Measurements from ENCODE around the gene PHLPP1. TPM values are rescaled to one million over a fixed set of nuclear protein-coding genes. Genes with fewer than 3 reads are reported as not detected.
A peak's percentile ranks its signal among the peaks of the same experiment; 100 is the strongest.
"Not testable (repeated sequence)": the region's sequence is repeated elsewhere in the genome, so short reads cannot be mapped to it uniquely, and the experiment has no call there.

PHLPP1 gene
- total RNA-seq, 5 donors from 2014 or later (not counting 1 experiment from before 2014, with no cell fraction given), result 6.9 to 11.5 (median 7.4) TPM

- H3K9me3 Mint-ChIP-seq; H3K4me1 ChIP-seq (ENCODE audit: control insufficient read depth in 1 of 2, extremely low read depth in 1 of 2, insufficient read depth in 2 of 2, low read length in 2 of 2); ATAC-seq (replicated peaks in 1 of 4); H3K27me3 Mint-ChIP-seq; DNase-seq; H3K36me3 ChIP-seq (ENCODE audit: control insufficient read depth in 2 of 2, extremely low read depth in 1 of 2, insufficient read depth in 1 of 2, low read length in 1 of 2); H3K4me3 Mint-ChIP-seq; H3K27ac ChIP-seq (ENCODE audit: low read length); H3K27me3 ChIP-seq (replicated peaks in 1 of 2; ENCODE audit: control insufficient read depth in 2 of 2, extremely low read depth in 1 of 2, insufficient read depth in 2 of 2, low read length in 1 of 2); H3K36me3 Mint-ChIP-seq; H3K27ac Mint-ChIP-seq; H3K4me3 ChIP-seq (ENCODE audit: control insufficient read depth in 1 of 2, extremely low read depth in 1 of 2, low read length in 1 of 2); H3K9me3 ChIP-seq; H3K4me1 Mint-ChIP-seq; POLR2A ChIA-PET: not testable (repeated sequence)
- CTCF ChIA-PET, result interaction anchor here in 1 of 2 donors (0.8 kb wide), 1 partner anchor 21 kb away, joined by 5 read pairs; no protein-coding TSS in a partner anchor
- 94% methylated on average over 3 of the region's 8 CpGs for WGBS (ENCODE audit: insufficient coverage)
Observed at GRCh38 chr18:62706879-62707278, 8.5 kb upstream of the PHLPP1 start.

- H3K27ac Mint-ChIP-seq; H3K36me3 Mint-ChIP-seq; H3K36me3 ChIP-seq (ENCODE audit: control insufficient read depth in 2 of 2, extremely low read depth in 1 of 2, insufficient read depth in 1 of 2, low read length in 1 of 2); H3K4me3 Mint-ChIP-seq; DNase-seq; CTCF ChIA-PET; H3K27ac ChIP-seq (ENCODE audit: low read length); ATAC-seq (replicated peaks in 1 of 4); H3K4me3 ChIP-seq (ENCODE audit: control insufficient read depth in 1 of 2, extremely low read depth in 1 of 2, low read length in 1 of 2); H3K9me3 Mint-ChIP-seq; H3K27me3 ChIP-seq (replicated peaks in 1 of 2; ENCODE audit: control insufficient read depth in 2 of 2, extremely low read depth in 1 of 2, insufficient read depth in 2 of 2, low read length in 1 of 2); H3K4me1 Mint-ChIP-seq; POLR2A ChIA-PET; H3K4me1 ChIP-seq (ENCODE audit: control insufficient read depth in 1 of 2, extremely low read depth in 1 of 2, insufficient read depth in 2 of 2, low read length in 2 of 2); H3K27me3 Mint-ChIP-seq; H3K9me3 ChIP-seq: not testable (repeated sequence)
- WGBS (ENCODE audit: insufficient coverage), result 100% methylated on average over 7 of the region's 11 CpGs
Observed at GRCh38 chr18:62709908-62710307, 5.4 kb upstream of the PHLPP1 start.

- Histone ChIP-seq H3K36me3 (ENCODE audit: control insufficient read depth in 2 of 2, extremely low read depth in 1 of 2, insufficient read depth in 1 of 2, low read length in 1 of 2) (no peaks in the 10 kb centered on the region), H3K4me3 (ENCODE audit: control insufficient read depth in 1 of 2, extremely low read depth in 1 of 2, low read length in 1 of 2) (no peak overlapping the region), H3K9me3 (no peaks in the 10 kb centered on the region), H3K27me3 (replicated peaks in 1 of 2; ENCODE audit: control insufficient read depth in 2 of 2, extremely low read depth in 1 of 2, insufficient read depth in 2 of 2, low read length in 1 of 2) (no peaks in the 10 kb centered on the region), H3K27ac (ENCODE audit: low read length) (no peak overlapping the region), H3K4me1 (ENCODE audit: control insufficient read depth in 1 of 2, extremely low read depth in 1 of 2, insufficient read depth in 2 of 2, low read length in 2 of 2) (peaks cover 0 to 6% of the 10 kb centered on the region in 2 experiments)
- peaks cover 6 to 7% (median 7%) of the 10 kb centered on the region in 3 donors for H3K4me1 Mint-ChIP-seq
- ChIA-PET CTCF (interaction anchor here (0.9 to 1.2 kb wide), 2 partner anchors 13 to 272 kb away, joined by 4 read pairs; no protein-coding TSS in a partner anchor), POLR2A (no interaction called here)
- no peak overlapping the region for H3K4me3 Mint-ChIP-seq
- DNase-seq, result no peak
- no peak overlapping the region for H3K27ac Mint-ChIP-seq
- no peaks in the 10 kb centered on the region for H3K9me3 Mint-ChIP-seq
- ATAC-seq (replicated peaks in 1 of 4), result no peak
- H3K27me3 Mint-ChIP-seq, result peaks cover 3 to 4% of the 10 kb centered on the region in 2 donors
- H3K36me3 Mint-ChIP-seq, result no peaks in the 10 kb centered on the region
Observed at GRCh38 chr18:62710417-62710816, 4.9 kb upstream of the PHLPP1 start.

- Mint-ChIP-seq H3K9me3 (no peaks in the 10 kb centered on the region), H3K36me3 (no peaks in the 10 kb centered on the region), H3K4me3 (no peak overlapping the region), H3K27me3 (peaks cover 0 to 4% of the 10 kb centered on the region in 2 donors), H3K4me1 (peaks cover 6 to 7% (median 7%) of the 10 kb centered on the region in 3 donors), H3K27ac (no peak overlapping the region)
- no peaks in the 10 kb centered on the region for H3K27me3 ChIP-seq (replicated peaks in 1 of 2; ENCODE audit: control insufficient read depth in 2 of 2, extremely low read depth in 1 of 2, insufficient read depth in 2 of 2, low read length in 1 of 2)
- 98% methylated on average over 9 of the region's 13 CpGs for WGBS (ENCODE audit: insufficient coverage)
- no peak overlapping the region for H3K27ac ChIP-seq (ENCODE audit: low read length)
- DNase-seq (no peak), ATAC-seq (replicated peaks in 1 of 4) (no peak)
- H3K4me3 ChIP-seq (ENCODE audit: control insufficient read depth in 1 of 2, extremely low read depth in 1 of 2, low read length in 1 of 2), result no peak overlapping the region
- no peaks in the 10 kb centered on the region for H3K36me3 ChIP-seq (ENCODE audit: control insufficient read depth in 2 of 2, extremely low read depth in 1 of 2, insufficient read depth in 1 of 2, low read length in 1 of 2)
- ChIA-PET CTCF (interaction anchor here in 1 of 2 donors (1.2 kb wide), 1 partner anchor 11 kb away, joined by 4 read pairs; no protein-coding TSS in a partner anchor), POLR2A (no interaction called here)
- H3K4me1 ChIP-seq (ENCODE audit: control insufficient read depth in 1 of 2, extremely low read depth in 1 of 2, insufficient read depth in 2 of 2, low read length in 2 of 2), result peaks cover 0 to 8% of the 10 kb centered on the region in 2 experiments
- no peaks in the 10 kb centered on the region for H3K9me3 ChIP-seq
Observed at GRCh38 chr18:62711781-62712180, 3.6 kb upstream of the PHLPP1 start.

- Mint-ChIP-seq H3K4me3 (peak overlapping the region in 1 of 3 donors; percentile 22), H3K9me3 (no peaks in the 10 kb centered on the region), H3K4me1 (peaks cover 22 to 26% (median 25%) of the 10 kb centered on the region in 3 donors), H3K36me3 (no peaks in the 10 kb centered on the region), H3K27me3 (peaks cover 0 to 2% of the 10 kb centered on the region in 2 donors), H3K27ac (no peak overlapping the region)
- CTCF ChIA-PET, result interaction anchor here (0.7 to 0.9 kb wide), 3 partner anchors 16 to 300 kb away, joined by 4 to 10 read pairs (median 4); no protein-coding TSS in a partner anchor
- POLR2A ChIA-PET, result no interaction called here
- DNase-seq (no peak), ATAC-seq (replicated peaks in 1 of 4) (no peak)
- H3K9me3 ChIP-seq, result no peaks in the 10 kb centered on the region
- WGBS (ENCODE audit: insufficient coverage), result 89% methylated on average over 6 of the region's 17 CpGs
- no peak overlapping the region for H3K27ac ChIP-seq (ENCODE audit: low read length)
- H3K4me3 ChIP-seq (ENCODE audit: control insufficient read depth in 1 of 2, extremely low read depth in 1 of 2, low read length in 1 of 2), result no peak overlapping the region
- H3K27me3 ChIP-seq (replicated peaks in 1 of 2; ENCODE audit: control insufficient read depth in 2 of 2, extremely low read depth in 1 of 2, insufficient read depth in 2 of 2, low read length in 1 of 2), result no peaks in the 10 kb centered on the region
- no peaks in the 10 kb centered on the region for H3K36me3 ChIP-seq (ENCODE audit: control insufficient read depth in 2 of 2, extremely low read depth in 1 of 2, insufficient read depth in 1 of 2, low read length in 1 of 2)
- peaks cover 3 to 19% of the 10 kb centered on the region in 2 experiments for H3K4me1 ChIP-seq (ENCODE audit: control insufficient read depth in 1 of 2, extremely low read depth in 1 of 2, insufficient read depth in 2 of 2, low read length in 2 of 2)
Observed at GRCh38 chr18:62713651-62714247, 1.6 kb upstream of the PHLPP1 start.

GRCh38 chr18:62714671-62715435, 488 bp upstream of the PHLPP1 start:
- peak overlapping the region; percentile 88 to 92 (median 89) for H3K4me3 Mint-ChIP-seq
- CTCF ChIA-PET, result interaction anchor here (0.5 to 2.3 kb wide), 26 partner anchors 20 to 1160 kb away, joined by 3 to 26 read pairs (median 4); partner anchors contain the start of genes PIGN (in 1 of the 2) and RELCH (in 1 of the 2)

More at GRCh38 chr18:62714671-62715435, 488 bp upstream of the PHLPP1 start:
- peak; percentile 72 to 81 (median 75) for ATAC-seq (replicated peaks in 1 of 4)
- peaks cover 3 to 19% of the 10 kb centered on the region in 2 experiments for H3K4me1 ChIP-seq (ENCODE audit: control insufficient read depth in 1 of 2, extremely low read depth in 1 of 2, insufficient read depth in 2 of 2, low read length in 2 of 2)
- no peaks in the 10 kb centered on the region for H3K36me3 ChIP-seq (ENCODE audit: control insufficient read depth in 2 of 2, extremely low read depth in 1 of 2, insufficient read depth in 1 of 2, low read length in 1 of 2)
- no peaks in the 10 kb centered on the region for H3K9me3 Mint-ChIP-seq
- peak; percentile 66 to 95 (median 80) for DNase-seq
- peak overlapping the region; percentile 69 to 88 for H3K4me3 ChIP-seq (ENCODE audit: control insufficient read depth in 1 of 2, extremely low read depth in 1 of 2, low read length in 1 of 2)
- H3K27ac Mint-ChIP-seq, result peak overlapping the region; percentile 95 to 96
- 0% methylated on average over 44 of the region's 50 CpGs for WGBS (ENCODE audit: insufficient coverage)
- no peaks in the 10 kb centered on the region for H3K36me3 Mint-ChIP-seq
- POLR2A ChIA-PET, result interaction anchor here (0.5 to 1.0 kb wide), 8 partner anchors 70 to 738 kb away, joined by 3 to 8 read pairs (median 4); partner anchors contain the start of genes PIGN (in 1 of the 2), RELCH (in 1 of the 2) and ZCCHC2 (in 1 of the 2)
- no peaks in the 10 kb centered on the region for H3K27me3 Mint-ChIP-seq
- peak overlapping the region; percentile 74 for H3K27ac ChIP-seq (ENCODE audit: low read length)
- no peaks in the 10 kb centered on the region for H3K27me3 ChIP-seq (replicated peaks in 1 of 2; ENCODE audit: control insufficient read depth in 2 of 2, extremely low read depth in 1 of 2, insufficient read depth in 2 of 2, low read length in 1 of 2)
- peaks cover 33 to 36% (median 36%) of the 10 kb centered on the region in 3 donors for H3K4me1 Mint-ChIP-seq
- no peaks in the 10 kb centered on the region for H3K9me3 ChIP-seq
